Loucy (cell line): ENCODE results near the gene RUFY1.

Source experiments
- H2AFZ ChIP-seq: fragments of 200-600 bp; sonication (generic); 2 replicates; pipeline ENCODE4 v1.6.0; 2016; ENCODE audit warnings: antibody characterized with exemption, mild to moderate bottlenecking, low read length, moderate library complexity
- H3F3A ChIP-seq: fragments of 200-600 bp; 2 replicates; pipeline ENCODE4 v1.6.0; 2016; ENCODE audit warnings: antibody characterized with exemption, low read depth, mild to moderate bottlenecking
- H3K27me3 ChIP-seq: fragments of 200-600 bp; sonication (generic); 2 replicates; pipeline ENCODE4 v1.6.1; 2014; ENCODE audit warnings: low read length, mild to moderate bottlenecking; ENCODE audit not compliant: insufficient read depth, poor library complexity, severe bottlenecking
- H3K36me3 ChIP-seq: fragments of 200-600 bp; sonication (generic); 2 replicates; pipeline ENCODE4 v1.6.1; 2016; ENCODE audit warnings: low read length; ENCODE audit not compliant: insufficient read depth
- H3K4me1 ChIP-seq: fragments of 200-600 bp; sonication (generic); 2 replicates; pipeline ENCODE4 v1.5.1; 2014; ENCODE audit warnings: low read length, mild to moderate bottlenecking; ENCODE audit not compliant: insufficient read depth, poor library complexity, severe bottlenecking
- H3K4me2 ChIP-seq: fragments of 200-600 bp; sonication (generic); 2 replicates; pipeline ENCODE4 v1.6.0; 2014; ENCODE audit warnings: antibody characterized with exemption, low read length, low read depth, mild to moderate bottlenecking; ENCODE audit not compliant: poor library complexity, severe bottlenecking
- H3K4me3 ChIP-seq: fragments of 200-600 bp; sonication (generic); 2 replicates; pipeline ENCODE4 v1.5.1; 2014; ENCODE audit warnings: low read length, mild to moderate bottlenecking, mixed read lengths; ENCODE audit not compliant: poor library complexity, severe bottlenecking
- H3K79me2 ChIP-seq: fragments of 200-600 bp; sonication (generic); 2 replicates; pipeline ENCODE4 v1.6.1; 2014; ENCODE audit warnings: low read length; ENCODE audit not compliant: insufficient read depth
- H3K9ac ChIP-seq: fragments of 200-600 bp; sonication (generic); 2 replicates; pipeline ENCODE4 v1.6.0; 2014; ENCODE audit warnings: mild to moderate bottlenecking, low read depth, low read length, moderate library complexity; ENCODE audit not compliant: poor library complexity, severe bottlenecking
- H3K9me2 ChIP-seq: fragments of 200-600 bp; sonication (generic); replicated peaks from 2 replicates; pipeline ENCODE4 v1.6.1; 2016; ENCODE audit warnings: low read depth, low read length, mixed read lengths
- H3K9me3 ChIP-seq: fragments of 200-600 bp; sonication (generic); 2 replicates; pipeline ENCODE4 v1.6.1; 2014; ENCODE audit warnings: mild to moderate bottlenecking, antibody characterized with exemption, low read length, low read depth; ENCODE audit not compliant: insufficient read depth
- H4K20me1 ChIP-seq: fragments of 200-600 bp; sonication (generic); 2 replicates; pipeline ENCODE4 v1.6.0; 2014; ENCODE audit warnings: antibody characterized with exemption, low read length, mild to moderate bottlenecking; ENCODE audit not compliant: insufficient read depth, poor library complexity, severe bottlenecking
- EZH2phosphoT487 ChIP-seq: fragments of 200-600 bp; IDR thresholded peaks from 2 replicates; pipeline ENCODE4 v1.6.1; 2018; ENCODE audit warnings: antibody characterized with exemption, mild to moderate bottlenecking, moderate library complexity, borderline replicate concordance
- TF ChIP-seq, protein P1 (sequence below): fragments of 200-600 bp; sonication (generic); conservative IDR thresholded peaks from 2 replicates; pipeline ENCODE4 v1.5.1; 2014; ENCODE audit warnings: mild to moderate bottlenecking, antibody characterized with exemption, low read length

The RUFY1 gene

DNA sequence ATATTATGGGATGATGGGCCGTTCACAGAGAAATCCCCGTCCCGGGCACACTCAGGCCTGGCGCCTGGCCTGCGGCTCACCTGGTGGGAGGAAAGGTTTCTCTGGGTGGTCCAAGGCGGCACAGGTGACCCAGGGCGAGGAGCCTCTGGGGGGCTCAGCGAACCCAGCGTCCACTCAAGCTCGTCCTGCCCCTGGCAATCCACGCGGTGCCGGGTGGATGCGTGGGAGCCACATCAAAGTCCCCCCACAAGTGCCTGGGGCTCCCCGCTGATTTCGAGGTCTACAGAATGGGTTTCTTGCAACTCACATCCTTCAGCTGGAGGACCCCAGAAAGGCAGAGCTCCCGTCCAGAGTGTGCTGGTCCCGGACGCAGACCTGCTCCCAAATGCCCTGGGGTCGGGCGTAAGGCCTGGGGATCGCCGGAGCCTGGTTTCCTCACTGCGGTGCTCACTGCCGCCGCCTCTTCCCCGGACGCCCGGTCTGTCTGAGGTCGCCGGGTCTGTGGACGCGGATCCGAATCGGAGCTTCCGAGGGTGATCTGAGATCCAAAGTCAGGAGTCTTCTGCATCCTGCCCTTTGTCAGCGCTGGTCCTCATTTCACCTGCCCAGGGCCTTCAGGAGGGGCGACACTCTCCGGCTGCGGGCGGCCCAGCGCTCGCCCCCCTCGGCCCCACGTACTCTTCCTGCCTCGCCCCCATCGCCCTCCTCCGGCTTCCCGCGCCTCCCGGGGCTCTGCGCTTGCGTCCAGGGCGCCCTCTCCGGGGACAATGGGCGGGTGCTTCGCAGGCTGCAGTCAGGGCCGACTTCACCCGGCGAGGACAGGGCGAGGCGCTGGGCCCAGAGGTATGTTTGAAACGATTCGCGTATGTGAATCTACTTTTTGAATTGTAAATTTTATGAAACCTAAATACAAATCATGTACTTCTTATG is 20.0 kb upstream of the RUFY1 start:
- H3K9ac ChIP-seq = peak overlapping the region; percentile 76
- H2AFZ ChIP-seq = peak overlapping the region; percentile 87
- H3K79me2 ChIP-seq = no peaks in the 10 kb centered on the region
- no peaks in the 10 kb centered on the region for H4K20me1 ChIP-seq
- no peaks in the 10 kb centered on the region for H3F3A ChIP-seq
- no peaks in the 10 kb centered on the region for H3K4me1 ChIP-seq
- H3K4me2 ChIP-seq = peak overlapping the region; percentile 70
- H3K9me2 ChIP-seq = no peaks in the 10 kb centered on the region
- H3K9me3 ChIP-seq = no peaks in the 10 kb centered on the region
- H3K36me3 ChIP-seq = no peaks in the 10 kb centered on the region
- H3K27me3 ChIP-seq = no peaks in the 10 kb centered on the region
- H3K4me3 ChIP-seq = peak overlapping the region; percentile 77
- no peak for TF ChIP-seq EZH2phosphoT487
- TF ChIP-seq, protein P1, sequence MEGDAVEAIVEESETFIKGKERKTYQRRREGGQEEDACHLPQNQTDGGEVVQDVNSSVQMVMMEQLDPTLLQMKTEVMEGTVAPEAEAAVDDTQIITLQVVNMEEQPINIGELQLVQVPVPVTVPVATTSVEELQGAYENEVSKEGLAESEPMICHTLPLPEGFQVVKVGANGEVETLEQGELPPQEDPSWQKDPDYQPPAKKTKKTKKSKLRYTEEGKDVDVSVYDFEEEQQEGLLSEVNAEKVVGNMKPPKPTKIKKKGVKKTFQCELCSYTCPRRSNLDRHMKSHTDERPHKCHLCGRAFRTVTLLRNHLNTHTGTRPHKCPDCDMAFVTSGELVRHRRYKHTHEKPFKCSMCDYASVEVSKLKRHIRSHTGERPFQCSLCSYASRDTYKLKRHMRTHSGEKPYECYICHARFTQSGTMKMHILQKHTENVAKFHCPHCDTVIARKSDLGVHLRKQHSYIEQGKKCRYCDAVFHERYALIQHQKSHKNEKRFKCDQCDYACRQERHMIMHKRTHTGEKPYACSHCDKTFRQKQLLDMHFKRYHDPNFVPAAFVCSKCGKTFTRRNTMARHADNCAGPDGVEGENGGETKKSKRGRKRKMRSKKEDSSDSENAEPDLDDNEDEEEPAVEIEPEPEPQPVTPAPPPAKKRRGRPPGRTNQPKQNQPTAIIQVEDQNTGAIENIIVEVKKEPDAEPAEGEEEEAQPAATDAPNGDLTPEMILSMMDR = 0 out of 2 replicates have a peak, but pooled peaks have one; percentile 17

DNA sequence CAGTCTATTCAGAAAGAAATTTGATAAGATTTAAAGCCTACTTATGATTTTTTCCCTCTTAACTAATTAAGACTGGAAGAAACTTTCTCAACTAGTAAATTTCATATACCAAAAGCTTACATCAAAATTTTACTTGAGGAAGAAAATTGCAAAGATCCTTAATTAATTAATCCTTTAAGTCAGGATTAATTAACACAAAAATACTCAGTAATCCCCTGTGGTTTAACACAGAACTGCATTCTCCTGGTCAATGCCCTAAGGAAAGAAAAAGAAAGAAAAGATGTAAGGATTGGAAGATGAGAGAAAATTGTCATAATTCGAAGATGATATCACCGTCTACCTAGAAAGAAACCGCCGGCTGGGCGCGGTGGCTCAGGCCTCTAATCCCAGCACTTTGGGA is 17.3 kb upstream of the RUFY1 start:
- Histone ChIP-seq H3K4me1 (no peaks in the 10 kb centered on the region), H4K20me1 (no peaks in the 10 kb centered on the region), H3K36me3 (no peaks in the 10 kb centered on the region), H3K9me3 (no peaks in the 10 kb centered on the region), H3K9ac (no peak overlapping the region), H3F3A (no peaks in the 10 kb centered on the region), H3K27me3 (no peaks in the 10 kb centered on the region), H3K79me2 (no peaks in the 10 kb centered on the region), H3K9me2 (no peaks in the 10 kb centered on the region), H2AFZ (no peak overlapping the region), H3K4me2 (no peak overlapping the region), H3K4me3 (no peak overlapping the region)
- TF ChIP-seq, protein P1 = no peak
- no peak for TF ChIP-seq EZH2phosphoT487

DNA sequence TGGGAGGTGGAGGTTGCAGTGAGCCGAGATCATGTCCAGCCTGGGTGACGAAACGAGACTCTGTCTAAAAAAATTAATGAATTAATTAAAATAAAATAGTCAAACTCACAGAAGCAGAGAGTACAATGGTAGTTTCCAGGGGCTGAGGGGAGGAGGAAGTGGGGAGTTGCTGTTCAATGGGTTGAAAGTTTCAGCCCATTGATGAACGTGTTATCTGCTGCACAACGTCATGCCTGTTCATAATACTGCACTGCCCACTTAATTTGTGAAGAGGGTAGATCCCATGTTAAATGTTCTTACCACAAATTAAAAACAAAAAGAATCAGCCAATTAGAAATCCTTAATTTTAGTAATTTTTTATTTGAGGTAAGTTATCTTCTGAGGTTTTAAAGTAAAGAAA is 16.4 kb upstream of the RUFY1 start:
- no peaks in the 10 kb centered on the region for H3K4me1 ChIP-seq
- H3F3A ChIP-seq = no peaks in the 10 kb centered on the region
- H2AFZ ChIP-seq = no peak overlapping the region
- no peaks in the 10 kb centered on the region for H3K36me3 ChIP-seq
- no peaks in the 10 kb centered on the region for H3K27me3 ChIP-seq
- H3K9me2 ChIP-seq = no peaks in the 10 kb centered on the region
- H3K4me3 ChIP-seq = no peak overlapping the region
- no peaks in the 10 kb centered on the region for H3K9me3 ChIP-seq
- H3K79me2 ChIP-seq = no peaks in the 10 kb centered on the region
- TF ChIP-seq, protein P1 = no peak
- TF ChIP-seq EZH2phosphoT487 = no peak
- no peaks in the 10 kb centered on the region for H4K20me1 ChIP-seq
- no peak overlapping the region for H3K4me2 ChIP-seq
- no peak overlapping the region for H3K9ac ChIP-seq
